Esophagus squamous epithelium (tissue), 5 donors: ENCODE measurements around the gene RCHY1. TPM values are rescaled to one million over a fixed set of nuclear protein-coding genes. Genes with fewer than 3 reads are reported as not detected.

Experiments used
- DNase-seq: peaks from one replicate; lab custom pipeline; 2025; lab: John Stamatoyannopoulos, UW
- H3K27ac ChIP-seq, 4 donors: fragments of 200-600 bp; sonication (generic); one replicate each; pipeline ENCODE4 v1.5.1; 2016 to 2019; ENCODE audit warnings: mild to moderate bottlenecking in 1 of 4
- H3K27me3 ChIP-seq, 4 donors: fragments of 200-600 bp; sonication (generic); 1 replicate in 3 of 4; 2 replicates in 1 of 4; pipeline versions ENCODE4 v1.5.1 to v1.6.0; 2017 to 2021; ENCODE audit warnings: antibody characterized with exemption in 1 of 4
- H3K36me3 ChIP-seq, 3 donors: fragments of 200-600 bp; sonication (generic); one replicate each; pipeline ENCODE4 v1.5.1; 2016 to 2019
- H3K4me1 ChIP-seq, 3 donors: fragments of 200-600 bp; sonication (generic); one replicate each; pipeline ENCODE4 v1.5.1; 2017 to 2019
- H3K4me3 ChIP-seq, 4 donors: fragments of 200-600 bp; sonication (generic); 1 replicate in 3 of 4; 2 replicates in 1 of 4; pipeline ENCODE4 v1.5.1; 2016 to 2019; ENCODE audit warnings: mild to moderate bottlenecking in 2 of 4, moderate library complexity in 1 of 4
- H3K9me3 ChIP-seq, 3 donors: fragments of 200-600 bp; sonication (generic); one replicate each; pipeline ENCODE4 v1.5.1; 2016 to 2019
- POLR2A ChIP-seq, 4 donors: fragments of 450-650 bp; IDR thresholded peaks; one replicate each; pipeline ENCODE4 v1.6.1; 2017; ENCODE audit warnings: antibody characterized with exemption in 4 of 4, mild to moderate bottlenecking in 4 of 4, moderate library complexity in 3 of 4
- WGBS, 2 donors: methylation state at CpG; one replicate each; pipeline ENCODE4 v1.1.5; 2018; 5-methylcytosine and 5-hydroxymethylcytosine counted together
- intact Hi-C: fragments of 100-400 bp; cut with DNase I; formaldehyde crosslinking; loops from one replicate; pipeline ENCODE4 v1.15.0; 2022
- total RNA-seq, 4 donors: library from RNA; depleted of rRNA; stranded (reverse); fragments of >200 nt; gene quantifications; one replicate each; pipeline ENCODE4 v1.1.0, GENCODE V29; 2016
- TF ChIP-seq, protein P1 (sequence below), 6 experiments: fragments of 450-650 bp in 4 of 6; fragments of 200-600 bp in 2 of 6; sonication (generic) in 2 of 6; IDR thresholded peaks; one replicate each; pipeline ENCODE4 v1.5.1; 2016 to 2019; ENCODE audit warnings: antibody characterized with exemption in 6 of 6, mild to moderate bottlenecking in 4 of 6, moderate library complexity in 4 of 6
- donor health status: DM: yes; HTN: yes; CAD: no.

Gene RCHY1
- total RNA-seq, 4 donors from 2014 or later: 11.6 to 27.5 (median 15.1) TPM

GRCh38 chr4:75429208-75429607, 85.0 kb downstream of the RCHY1 start:
- H3K27ac ChIP-seq: no peak overlapping the region
- TF ChIP-seq POLR2A (IDR thresholded peaks at IDR 0.05): no peak
- TF ChIP-seq, protein P1, sequence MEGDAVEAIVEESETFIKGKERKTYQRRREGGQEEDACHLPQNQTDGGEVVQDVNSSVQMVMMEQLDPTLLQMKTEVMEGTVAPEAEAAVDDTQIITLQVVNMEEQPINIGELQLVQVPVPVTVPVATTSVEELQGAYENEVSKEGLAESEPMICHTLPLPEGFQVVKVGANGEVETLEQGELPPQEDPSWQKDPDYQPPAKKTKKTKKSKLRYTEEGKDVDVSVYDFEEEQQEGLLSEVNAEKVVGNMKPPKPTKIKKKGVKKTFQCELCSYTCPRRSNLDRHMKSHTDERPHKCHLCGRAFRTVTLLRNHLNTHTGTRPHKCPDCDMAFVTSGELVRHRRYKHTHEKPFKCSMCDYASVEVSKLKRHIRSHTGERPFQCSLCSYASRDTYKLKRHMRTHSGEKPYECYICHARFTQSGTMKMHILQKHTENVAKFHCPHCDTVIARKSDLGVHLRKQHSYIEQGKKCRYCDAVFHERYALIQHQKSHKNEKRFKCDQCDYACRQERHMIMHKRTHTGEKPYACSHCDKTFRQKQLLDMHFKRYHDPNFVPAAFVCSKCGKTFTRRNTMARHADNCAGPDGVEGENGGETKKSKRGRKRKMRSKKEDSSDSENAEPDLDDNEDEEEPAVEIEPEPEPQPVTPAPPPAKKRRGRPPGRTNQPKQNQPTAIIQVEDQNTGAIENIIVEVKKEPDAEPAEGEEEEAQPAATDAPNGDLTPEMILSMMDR (IDR thresholded peaks at IDR 0.05): no peak
- no peaks in the 10 kb centered on the region for H3K9me3 ChIP-seq
- 0 to 60% methylated on average over 1 of the region's 1 CpG for WGBS, 2 donors
- no peaks in the 10 kb centered on the region for H3K27me3 ChIP-seq
- intact Hi-C loops: no loop called here
- no peaks in the 10 kb centered on the region for H3K4me1 ChIP-seq
- H3K36me3 ChIP-seq: no peaks in the 10 kb centered on the region
- DNase-seq: no peak
- H3K4me3 ChIP-seq: no peak overlapping the region

Other genes starting within 250 kb of the RCHY1 start
- gene THAP6, start 70 bp upstream of the RCHY1 start, total RNA-seq: 10 to 100 TPM in 1 of 4 donors, 1 to 10 TPM in 3; 5.3 to 17.9 (median 7.3) TPM
- under 1 TPM in 1 of 4 donors, not detected in 3; 0.23 TPM for gene ODAPH, start 41.7 kb upstream of the RCHY1 start, total RNA-seq
- gene CDKL2, start 116.1 kb upstream of the RCHY1 start, total RNA-seq: 1 to 10 TPM in 2 of 4 donors, under 1 TPM in 2; 0.13 to 1.3 (median 0.71) TPM
- 10 to 100 TPM; 51.5 to 90.2 (median 65.1) TPM for gene G3BP2, start 159.0 kb upstream of the RCHY1 start, total RNA-seq
- 10 to 100 TPM; 49.0 to 79.2 (median 69.8) TPM for gene USO1, start 210.2 kb upstream of the RCHY1 start, total RNA-seq